ENCODE results near the gene MRPL48.
"Not testable (repeated sequence)": the region's sequence is repeated elsewhere in the genome, so short reads cannot be mapped to it uniquely, and the experiment has no call there.

Gene MRPL48

GRCh38 chr11:73787643-73788558 is at the start of gene MRPL48:
Gene MRPL48 (plus strand): TSS chr11:73787874. CDS start chr11:73787972, 98 bp downstream.
- peak; percentile 90 to 91 for DNase-seq

DNA sequence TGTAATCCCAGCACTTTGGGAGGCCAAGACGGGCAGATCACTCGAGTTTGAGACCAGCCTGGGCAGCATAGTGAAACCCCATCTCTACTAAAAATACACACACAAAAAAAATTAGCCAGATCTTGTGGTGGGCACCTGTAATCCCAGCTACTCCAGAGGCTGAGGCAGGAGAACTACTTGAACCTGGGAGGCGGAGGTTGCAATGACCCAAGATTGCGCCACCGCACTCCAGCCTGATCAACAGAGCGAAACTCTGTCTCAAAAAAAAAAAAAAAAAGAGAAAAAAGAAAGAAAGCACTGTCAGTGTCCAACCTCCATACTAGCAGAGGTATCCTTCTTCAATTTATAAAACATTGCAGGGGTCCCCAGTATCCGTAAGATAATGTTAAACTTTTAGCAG is 44.6 kb upstream of the MRPL48 start:
- no peak for DNase-seq

- no peak for DNase-seq
These were observed 41.0 kb upstream of the MRPL48 start for GRCh38 chr11:73746701-73747100.

DNA sequence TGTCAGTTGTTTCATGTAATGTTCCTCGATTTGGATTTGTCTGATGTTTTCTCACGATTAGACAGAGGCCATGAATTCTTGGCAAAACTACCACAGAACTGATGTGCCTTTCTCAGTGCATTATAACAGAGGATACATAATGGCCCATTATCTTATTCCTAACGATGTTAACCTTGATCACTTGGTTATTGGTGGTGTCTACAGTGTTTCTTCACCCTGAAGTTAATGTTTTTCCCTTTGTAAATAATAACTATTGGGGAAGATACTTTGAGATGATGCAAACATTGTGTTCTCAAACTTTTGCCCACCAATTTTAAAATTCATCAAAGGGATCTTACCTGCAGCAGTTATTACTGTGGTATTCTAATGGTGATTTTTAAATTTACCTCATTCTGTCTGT is 39.9 kb upstream of the MRPL48 start:
- no peak for DNase-seq

GRCh38 chr11:73748300-73748699 is 39.4 kb upstream of the MRPL48 start:
- no peak for DNase-seq

GRCh38 chr11:73749118-73749517 is 38.6 kb upstream of the MRPL48 start:
- no peak for DNase-seq

DNA sequence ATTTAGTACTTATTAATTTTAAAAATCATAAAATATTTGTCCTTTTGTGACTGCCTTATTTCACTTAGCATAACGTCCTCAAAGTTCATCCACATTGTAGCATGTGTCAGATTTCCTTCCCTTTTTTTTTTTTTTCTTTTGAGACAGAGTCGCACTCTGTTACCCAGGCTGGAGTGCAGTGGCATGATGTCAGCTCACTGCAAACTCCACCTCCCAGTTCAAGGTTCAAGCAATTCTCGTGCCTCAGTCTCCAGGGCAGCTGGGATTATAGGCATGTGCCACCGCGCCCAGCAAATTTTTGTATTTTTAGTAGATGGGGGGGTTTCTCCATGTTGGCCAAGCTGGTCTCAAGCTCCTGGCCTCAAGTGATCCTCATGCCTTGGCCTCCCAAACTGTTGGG is 37.4 kb upstream of the MRPL48 start:
- peak in 1 of 2 experiments; percentile 22 for DNase-seq

DNA sequence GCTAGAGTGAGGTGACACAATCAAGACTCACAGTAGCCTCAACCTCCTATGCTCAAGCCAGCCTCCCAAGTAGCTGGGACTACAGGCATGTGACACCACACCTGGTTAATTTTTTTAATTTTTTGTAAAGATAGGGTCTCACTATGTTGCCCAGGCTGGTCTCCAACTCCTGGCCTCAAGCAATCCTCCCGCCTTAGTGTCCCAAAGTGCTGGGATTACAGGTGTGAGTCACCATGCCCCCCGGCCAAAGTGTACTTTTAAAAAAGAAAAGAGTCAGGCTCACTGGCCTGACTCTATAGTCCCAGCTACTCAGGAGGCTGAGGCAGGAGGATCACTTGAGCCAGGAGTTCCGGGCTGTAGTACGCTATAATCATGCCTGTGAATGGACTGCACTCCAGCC is 36.8 kb upstream of the MRPL48 start:
- DNase-seq = not testable (repeated sequence)

DNA sequence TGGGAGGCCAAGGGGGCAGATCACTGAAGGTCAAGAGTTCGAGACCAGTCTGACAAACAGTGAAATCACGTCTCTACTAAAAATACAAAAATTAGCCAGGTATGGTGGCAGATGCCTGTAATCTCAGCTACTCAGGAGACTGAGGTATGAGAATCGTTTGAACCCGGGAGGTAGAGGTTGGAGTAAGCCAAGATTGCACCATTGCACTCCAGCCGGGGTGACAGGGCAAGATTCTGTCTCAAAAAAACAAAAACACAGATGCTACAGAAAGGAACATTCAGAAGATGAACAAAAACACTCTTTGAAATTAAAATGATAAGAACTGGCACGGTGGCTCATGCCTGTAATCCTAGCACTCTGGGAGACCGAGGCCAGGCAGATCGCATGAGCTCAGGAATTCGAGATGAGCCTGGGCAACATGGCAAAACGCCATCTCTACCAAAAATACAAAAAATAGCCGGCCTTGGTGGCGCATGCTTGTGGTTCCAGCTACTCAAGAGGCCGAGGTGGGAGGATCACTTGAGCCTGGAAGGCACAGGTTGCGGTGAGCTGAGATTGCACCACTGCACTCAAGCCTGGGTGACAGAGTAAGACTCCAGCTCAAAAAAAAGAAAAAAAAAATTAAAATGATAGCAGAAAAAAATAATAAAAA is 35.3 kb upstream of the MRPL48 start:
- no peak for DNase-seq

GRCh38 chr11:73752903-73753302 is 34.8 kb upstream of the MRPL48 start:
- DNase-seq = no peak

DNA sequence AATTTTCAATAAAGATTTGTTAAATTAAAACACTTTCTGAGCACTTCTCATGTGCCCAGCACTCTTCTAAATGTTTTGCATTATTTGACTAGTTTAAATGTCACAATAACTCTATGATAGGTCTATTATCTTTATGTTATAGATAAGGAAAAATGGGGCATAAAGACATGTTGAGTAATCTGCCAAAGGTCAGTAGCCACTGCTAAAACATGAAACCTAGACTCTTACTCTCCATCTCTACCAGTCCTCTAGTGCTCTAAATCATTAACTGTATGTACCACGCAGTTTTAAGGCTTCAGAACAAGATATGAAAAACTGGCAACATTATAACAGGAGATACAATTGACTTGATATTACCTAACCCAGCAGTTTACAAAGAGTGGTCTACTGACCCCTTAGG is 33.7 kb upstream of the MRPL48 start:
- DNase-seq = no peak

DNA sequence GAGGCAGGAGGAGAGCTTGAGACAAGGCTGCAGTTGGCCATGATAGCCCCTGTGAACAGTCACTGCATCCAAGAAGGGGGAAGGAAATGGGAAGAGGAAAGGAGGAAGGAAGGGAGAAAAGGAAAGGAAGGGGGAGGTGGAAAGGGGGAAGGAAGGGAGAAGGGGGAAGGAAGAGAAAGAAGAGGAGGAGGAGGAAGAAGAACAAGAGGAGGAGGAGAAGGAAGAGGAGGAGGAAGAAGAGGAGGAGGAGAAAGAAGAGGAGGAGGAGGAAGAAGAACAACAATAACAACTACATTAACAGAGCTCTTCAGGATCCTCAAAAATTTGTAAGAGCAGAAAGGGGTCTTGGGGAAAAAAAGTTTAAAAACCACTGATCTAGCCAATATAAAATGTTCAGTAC is 32.0 kb upstream of the MRPL48 start:
- no peak for DNase-seq

DNA sequence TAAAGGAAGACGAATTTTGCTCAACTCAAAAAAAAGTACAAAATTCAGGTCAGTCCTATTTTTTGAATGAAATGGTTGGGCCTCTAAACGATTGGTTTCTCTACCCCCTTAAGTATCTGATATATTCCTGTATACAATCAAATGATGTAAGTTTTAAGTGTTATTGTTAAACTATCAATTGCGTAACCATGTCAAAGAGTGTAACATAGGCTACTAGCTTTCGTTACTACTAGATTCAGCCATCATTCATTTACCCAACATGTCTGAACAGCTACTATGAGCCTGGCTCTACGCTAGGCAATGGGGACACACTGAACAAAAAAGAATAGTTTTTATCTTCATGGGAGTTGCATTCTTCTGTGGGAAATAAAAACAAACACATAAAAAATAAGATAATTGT is 30.1 kb upstream of the MRPL48 start:
- DNase-seq = peak; percentile 26 to 33

GRCh38 chr11:73758451-73758850 is 29.2 kb upstream of the MRPL48 start:
- no peak for DNase-seq

DNA sequence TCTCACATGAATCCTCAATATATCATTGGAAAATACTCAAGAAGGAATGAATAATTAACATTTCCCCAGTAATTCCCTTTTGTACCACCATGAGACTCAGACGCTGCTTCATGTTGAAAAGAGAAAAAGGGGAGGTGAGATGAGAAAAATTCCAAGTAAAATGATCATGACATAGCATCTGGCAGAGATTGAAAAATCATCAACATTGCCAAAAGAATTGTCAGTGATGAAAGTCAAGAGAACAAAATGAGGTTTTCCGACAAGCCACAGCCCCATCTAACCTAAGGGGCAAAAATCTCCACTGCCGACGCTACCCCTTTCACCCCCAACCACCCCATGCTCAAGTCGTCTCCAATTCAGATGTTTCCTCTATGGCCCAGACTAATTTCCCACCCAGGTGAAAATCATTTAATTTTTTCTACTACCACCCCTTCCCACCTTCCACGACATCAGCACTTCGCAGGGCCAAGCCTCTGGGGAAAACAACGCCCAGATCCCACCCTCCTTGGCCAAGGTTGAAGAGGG is 28.0 kb upstream of the MRPL48 start:
- DNase-seq = no peak

GRCh38 chr11:73760135-73760678 is 27.5 kb upstream of the MRPL48 start:
- no peak for DNase-seq

DNA sequence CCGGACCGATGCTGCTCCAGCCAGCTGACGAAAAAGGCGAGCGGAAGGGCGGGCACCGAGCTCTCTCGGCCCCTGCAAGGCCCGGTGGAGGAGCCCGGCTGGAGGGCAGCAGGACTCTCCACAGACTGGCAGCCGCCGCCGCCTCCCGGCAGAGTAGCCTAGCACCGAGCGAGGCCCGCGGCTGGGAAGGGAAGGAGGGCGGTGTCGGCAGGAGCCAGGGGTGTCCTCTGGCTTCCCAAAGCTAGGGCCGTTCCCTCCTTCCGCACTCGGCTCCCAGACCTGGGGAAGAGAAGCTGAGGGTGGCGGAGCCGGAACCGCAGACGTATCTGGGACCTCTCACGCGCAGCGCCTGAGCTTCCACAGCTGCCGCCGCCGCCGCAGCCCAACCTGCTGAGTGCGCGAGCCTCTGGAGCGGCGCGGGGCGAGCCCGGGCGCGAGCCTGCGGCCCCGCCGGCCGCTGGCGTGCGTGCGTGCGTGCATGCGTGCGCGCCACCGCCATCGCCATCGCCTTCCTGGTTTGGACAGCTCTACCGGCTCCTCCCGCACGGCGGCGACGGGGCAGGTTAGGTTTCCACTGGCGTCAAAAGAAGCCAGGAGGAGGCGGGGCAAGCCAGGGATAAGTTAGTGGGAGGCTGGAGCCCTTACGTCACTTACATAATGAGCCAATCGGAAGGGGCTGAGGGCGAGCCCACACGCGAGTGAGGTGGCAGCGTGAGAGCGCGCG is 26.8 kb upstream of the MRPL48 start, which contains the start of gene RAB6A:
Gene RAB6A, minus strand, starts transcription at position 396 of the 724 bp plus-strand sequence. CDS start 439 bp downstream, outside the sequence.
- DNase-seq = peak; percentile 98 to 99

GRCh38 chr11:73761403-73761945 is 26.2 kb upstream of the MRPL48 start:
- DNase-seq = no peak

GRCh38 chr11:73762732-73763131 is 24.9 kb upstream of the MRPL48 start:
- DNase-seq = no peak

- DNase-seq = no peak
These were observed 20.9 kb upstream of the MRPL48 start for GRCh38 chr11:73766763-73767162.

DNA sequence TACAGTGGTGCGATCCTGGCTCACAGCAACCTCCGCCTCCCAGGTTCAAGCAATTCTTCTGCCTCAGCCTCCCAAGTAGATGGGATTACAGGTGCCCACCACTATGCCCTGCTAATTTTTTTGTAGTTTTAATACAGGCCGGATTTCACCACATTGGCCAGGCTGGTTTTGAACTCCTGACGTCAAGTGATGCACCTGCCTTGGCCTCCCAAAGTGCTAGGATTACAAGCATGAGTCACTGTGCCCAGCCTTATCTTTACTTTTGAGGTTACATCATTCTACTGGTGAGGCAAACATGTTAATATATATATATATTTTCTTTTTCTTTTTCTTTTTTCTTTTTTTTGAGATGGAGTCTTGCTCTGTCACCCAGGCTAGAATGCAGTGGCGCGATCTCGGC is 16.9 kb upstream of the MRPL48 start:
- DNase-seq = not testable (repeated sequence)

DNA sequence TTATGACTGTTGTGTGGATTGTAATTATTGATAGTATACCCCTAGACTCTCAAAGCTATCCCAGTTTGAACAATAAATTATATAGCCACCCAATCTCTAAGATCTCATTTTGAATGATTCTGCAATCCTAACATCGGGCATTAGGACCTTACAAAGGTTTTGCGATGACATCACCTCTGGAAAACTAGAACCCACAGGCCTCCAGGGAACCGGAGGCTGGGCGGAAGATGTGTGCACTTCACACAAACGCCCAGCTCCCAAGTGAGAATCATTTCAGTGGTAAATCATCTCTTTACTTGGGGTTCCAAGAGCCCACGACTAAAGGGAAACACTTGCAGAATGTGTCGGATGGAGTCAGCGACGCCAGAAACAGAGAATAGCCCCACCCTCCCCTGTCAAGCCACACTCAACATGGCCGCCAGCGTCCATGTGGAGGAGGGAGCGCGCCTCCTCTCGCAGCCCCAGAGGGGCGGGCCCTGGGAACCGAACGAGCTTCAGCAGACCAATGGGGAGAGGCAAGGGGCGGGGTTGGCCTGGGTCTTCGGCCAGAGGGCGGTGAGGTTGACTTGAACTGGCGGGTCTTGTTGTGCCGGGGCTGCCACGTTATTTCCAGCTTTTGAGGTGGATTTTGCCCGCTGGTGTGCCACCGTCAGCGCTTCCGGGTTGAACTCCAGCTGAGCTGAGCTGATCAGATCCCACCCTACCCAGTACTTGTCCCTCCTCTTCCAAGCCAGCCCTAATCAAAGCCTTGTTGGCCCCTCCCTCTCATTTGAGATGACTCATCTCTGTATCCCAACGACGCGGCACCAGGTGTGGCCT is 8.4 kb upstream of the MRPL48 start:
- peak; percentile 95 to 96 for DNase-seq

Data from AML-193 (cell line).